Measurements from ENCODE around the gene CAMK2N1.
A peak's percentile ranks its signal among the peaks of the same experiment; 100 is the strongest.
"Not testable (repeated sequence)": the region's sequence is repeated elsewhere in the genome, so short reads cannot be mapped to it uniquely, and the experiment has no call there.

Gene CAMK2N1

GRCh38 chr1:20496725-20497383, 10.8 kb upstream of the CAMK2N1 start:
- DNase-seq (ENCODE audit: low spot score): not testable (repeated sequence)

GRCh38 chr1:20496241-20496661, 10.2 kb upstream of the CAMK2N1 start:
- peak; percentile 25 for DNase-seq (ENCODE audit: low spot score)

GRCh38 chr1:20495661-20496060, 9.7 kb upstream of the CAMK2N1 start:
- no peak for DNase-seq (ENCODE audit: low spot score)

- DNase-seq (ENCODE audit: low spot score): no peak
These were observed 8.8 kb upstream of the CAMK2N1 start for GRCh38 chr1:20494609-20495311.

- peak; percentile 82 for DNase-seq (ENCODE audit: low spot score)
These were observed 8.0 kb upstream of the CAMK2N1 start for GRCh38 chr1:20493839-20494608.

- no peak for DNase-seq (ENCODE audit: low spot score)
These were observed 7.3 kb upstream of the CAMK2N1 start for GRCh38 chr1:20493309-20493708.

GRCh38 chr1:20492751-20493150, 6.7 kb upstream of the CAMK2N1 start:
- DNase-seq (ENCODE audit: low spot score): no peak

- DNase-seq (ENCODE audit: low spot score): no peak
These were observed 5.9 kb upstream of the CAMK2N1 start for GRCh38 chr1:20491866-20492265.

GRCh38 chr1:20491178-20491577, 5.2 kb upstream of the CAMK2N1 start:
- DNase-seq (ENCODE audit: low spot score): no peak

- no peak for DNase-seq (ENCODE audit: low spot score)
These were observed 1.2 kb upstream of the CAMK2N1 start for GRCh38 chr1:20487236-20487590.

GRCh38 chr1:20486457-20487235, 636 bp upstream of the CAMK2N1 start:
- no peak for DNase-seq (ENCODE audit: low spot score)

GRCh38 chr1:20484519-20485462, 1.2 kb downstream of the CAMK2N1 start:
- DNase-seq (ENCODE audit: low spot score): no peak

GRCh38 chr1:20483833-20484518, 2.0 kb downstream of the CAMK2N1 start:
- DNase-seq (ENCODE audit: low spot score): no peak

GRCh38 chr1:20483098-20483832, 2.7 kb downstream of the CAMK2N1 start:
- no peak for DNase-seq (ENCODE audit: low spot score)

GRCh38 chr1:20481643-20482498, 4.1 kb downstream of the CAMK2N1 start:
- DNase-seq (ENCODE audit: low spot score): no peak

- DNase-seq (ENCODE audit: low spot score): no peak
These were observed 4.9 kb downstream of the CAMK2N1 start for GRCh38 chr1:20480951-20481617.

GRCh38 chr1:20480243-20480944, 5.6 kb downstream of the CAMK2N1 start:
- no peak for DNase-seq (ENCODE audit: low spot score)

- DNase-seq (ENCODE audit: low spot score): no peak
These were observed 6.2 kb downstream of the CAMK2N1 start for GRCh38 chr1:20479840-20480239.

All from CD4-positive, alpha-beta T cell treated with Interleukin-15 for 4 hours (primary cell).